Measurements from ENCODE around the gene HOGA1.

- no peak for TF ChIP-seq SUZ12 (IDR thresholded peaks at IDR 0.05; ENCODE audit: extremely low read depth, insufficient read depth, insufficient read length)
- no peak for TF ChIP-seq ZNF274 (IDR thresholded peaks at IDR 0.05; ENCODE audit: low read depth, low read length)
Observed at GRCh38 chr10:97589479-97589878, 5.3 kb downstream of the HOGA1 start, which contains the start of gene C10orf62.

Measured in NT2/D1 (cell line).